HepG2 (cell line): ENCODE results near the gene NKAIN2. TPM values are rescaled to one million over a fixed set of nuclear protein-coding genes. Genes with fewer than 3 reads are reported as not detected.

Source experiments
- ATAC-seq: fragments of 200-7000 bp; cut with Tn5 transposase; 3 replicates; pipeline ENCODE4 v1.9.1; 2020; ENCODE audit warnings: mild to moderate bottlenecking, moderate library complexity
- BruUV-seq: library from RNA; stranded (reverse); fragments of 400-500 nt; replicated peaks from 2 replicates; lab custom pipeline; 2021; lab: Mats Ljungman, UMichigan
- CTCF ChIA-PET: fragments of 300-600 bp; formaldehyde crosslinking; extraction: SDS; loops from one replicate; lab custom pipeline; 2021; ENCODE audit warnings: low total read pairs, inconsistent platforms, low intra/inter-chr PET ratio; lab: Yijun Ruan, JAX
- POLR2A ChIA-PET: fragments of 350-600 bp; sonication (Branson Sonifier 250); formaldehyde crosslinking; loops from one replicate; lab custom pipeline; 2020; ENCODE audit warnings: antibody characterized with exemption, inconsistent platforms; lab: Yijun Ruan, JAX
- DNase-seq: peaks from one replicate; pipeline ENCODE4 v3.0.0-alpha.2; 2015; ENCODE audit warnings: low spot score
- FAIRE-seq: peaks from 3 replicates; lab custom pipeline; 2011; peaks lifted over from hg19 to GRCh38; lab: Jason Lieb, UNC
- H2AFZ ChIP-seq: one replicate; pipeline ENCODE4 v1.6.1; 2011; ENCODE audit warnings: low read length, inconsistent platforms
- H3K27ac ChIP-seq: fragments of 300-600 bp; 3 replicates; pipeline ENCODE4 v1.8.0; 2011; ENCODE audit warnings: mixed run types, mild to moderate bottlenecking, mixed read lengths, low read length, inconsistent platforms; ENCODE audit not compliant: insufficient read depth; ENCODE audit errors: extremely low read length
- H3K27me3 ChIP-seq, 2 experiments: fragments of 200-600 bp in 1 of 2; 2 replicates in 1 of 2; 3 replicates in 1 of 2; pipeline versions ENCODE4 v1.6.0 to v1.8.0; 2011; ENCODE audit warnings: low read length in 2 of 2, mild to moderate bottlenecking in 2 of 2, moderate library complexity in 2 of 2, inconsistent platforms in 1 of 2; ENCODE audit not compliant: insufficient read depth in 2 of 2, control insufficient read depth in 1 of 2
- H3K36me3 ChIP-seq, 2 experiments: fragments of 200-600 bp in 1 of 2; replicated peaks in 1 of 2; 2 replicates in 1 of 2; 3 replicates in 1 of 2; pipeline versions ENCODE4 v1.5.1 to v1.8.0; 2011; ENCODE audit warnings: low read length in 2 of 2, inconsistent platforms in 1 of 2; ENCODE audit not compliant: insufficient read depth in 2 of 2, control insufficient read depth in 1 of 2
- H3K4me1 ChIP-seq: 2 replicates; pipeline ENCODE4 v1.5.1; 2012; ENCODE audit warnings: low read length, inconsistent platforms; ENCODE audit not compliant: insufficient read depth
- H3K4me2 ChIP-seq: 2 replicates; pipeline ENCODE4 v1.6.0; 2011; ENCODE audit warnings: low read depth, low read length, inconsistent platforms
- H3K4me3 ChIP-seq, 3 experiments: fragments of 200-600 bp in 1 of 3; sonication (generic), shearing (Covaris generic) in 1 of 3; replicated peaks in 1 of 3; 2 replicates each; pipeline ENCODE4 v1.5.1; 2011 to 2016; ENCODE audit warnings: low read length in 3 of 3, inconsistent platforms in 2 of 3, low read depth in 2 of 3, mild to moderate bottlenecking in 2 of 3, control low read depth in 1 of 3, mixed read lengths in 1 of 3; ENCODE audit not compliant: insufficient read depth in 1 of 3
- H3K79me2 ChIP-seq: one replicate; pipeline ENCODE4 v1.6.1; 2011; ENCODE audit warnings: low read length, inconsistent platforms; ENCODE audit not compliant: insufficient read depth
- H3K9ac ChIP-seq: 2 replicates; pipeline ENCODE4 v1.6.0; 2011; ENCODE audit warnings: mild to moderate bottlenecking, low read depth, low read length, inconsistent platforms; ENCODE audit not compliant: insufficient read depth
- H3K9me3 ChIP-seq: 2 replicates; pipeline ENCODE4 v1.5.1; 2012; ENCODE audit warnings: mild to moderate bottlenecking, low read length
- H4K20me1 ChIP-seq: 2 replicates; pipeline ENCODE4 v1.6.0; 2011; ENCODE audit warnings: inconsistent platforms, mild to moderate bottlenecking, low read length, moderate library complexity; ENCODE audit not compliant: insufficient read depth
- ARID2 ChIP-seq: sonication (generic); formaldehyde crosslinking; IDR thresholded peaks from 2 replicates; pipeline ENCODE4 v1.8.1; 2022; ENCODE audit warnings: mild to moderate bottlenecking, missing genetic modification reagents, borderline replicate concordance
- ATF2 ChIP-seq: sonication (generic); formaldehyde crosslinking; IDR thresholded peaks from 2 replicates; pipeline ENCODE4 v1.4.0; 2020; ENCODE audit warnings: missing genetic modification reagents
- DNMT1 ChIP-seq: sonication (generic); formaldehyde crosslinking; IDR thresholded peaks from 2 replicates; pipeline ENCODE4 v1.5.1; 2020; ENCODE audit warnings: mild to moderate bottlenecking, missing genetic modification reagents
- RELA ChIP-seq: sonication (generic); formaldehyde crosslinking; IDR thresholded peaks from 2 replicates; pipeline ENCODE4 v1.4.0; 2020; ENCODE audit warnings: missing genetic modification reagents
- SPEN ChIP-seq: sonication (generic); formaldehyde crosslinking; IDR thresholded peaks from 2 replicates; pipeline ENCODE4 v1.5.1; 2020; ENCODE audit warnings: low read depth, mild to moderate bottlenecking, missing genetic modification reagents
- THAP8 ChIP-seq: sonication (generic); formaldehyde crosslinking; IDR thresholded peaks from 2 replicates; pipeline ENCODE4 v1.5.1; 2020; ENCODE audit warnings: missing genetic modification reagents, mild to moderate bottlenecking, borderline replicate concordance
- ZBTB3 ChIP-seq: sonication (generic); formaldehyde crosslinking; IDR thresholded peaks from 2 replicates; pipeline ENCODE4 v1.4.0; 2020; ENCODE audit warnings: low read depth, mild to moderate bottlenecking, moderate library complexity, missing genetic modification reagents, borderline replicate concordance
- ZNF329 ChIP-seq: sonication (generic); formaldehyde crosslinking; IDR thresholded peaks from 2 replicates; pipeline ENCODE4 v1.9.0; 2021; ENCODE audit warnings: low read depth, mild to moderate bottlenecking, missing genetic modification reagents
- ZNF431 ChIP-seq: sonication (generic); formaldehyde crosslinking; IDR thresholded peaks from 2 replicates; pipeline ENCODE4 v1.9.0; 2022; ENCODE audit warnings: missing genetic modification reagents, low read depth, mild to moderate bottlenecking, borderline replicate concordance
- ZNF615 ChIP-seq: sonication (generic); formaldehyde crosslinking; IDR thresholded peaks from 2 replicates; pipeline ENCODE4 v1.5.0; 2020; ENCODE audit warnings: mild to moderate bottlenecking, missing genetic modification reagents, borderline replicate concordance
- ZNF674 ChIP-seq: sonication (generic); formaldehyde crosslinking; IDR thresholded peaks from 2 replicates; pipeline ENCODE4 v1.5.0; 2020; ENCODE audit warnings: low read depth, mild to moderate bottlenecking, missing genetic modification reagents
- ZNF720 ChIP-seq: sonication (generic); formaldehyde crosslinking; IDR thresholded peaks from 2 replicates; pipeline ENCODE4 v1.4.0; 2020; ENCODE audit warnings: missing genetic modification reagents
- ZSCAN31 ChIP-seq: sonication (generic); formaldehyde crosslinking; IDR thresholded peaks from 2 replicates; pipeline ENCODE4 v1.5.0; 2020; ENCODE audit warnings: low read depth, mild to moderate bottlenecking, missing genetic modification reagents
- WGBS: methylation state at CpG from one replicate; pipeline ENCODE4 v1.1.6; 2017; ENCODE audit warnings: low lambda C conversion rate; 5-methylcytosine and 5-hydroxymethylcytosine counted together
- in situ Hi-C: cut with HindIII; loops from 2 replicates; pipeline ENCODE4 v1.10.0; 2017; ENCODE audit warnings: low pct_unique_long_range_greater_than_20kb; ENCODE audit not compliant: extremely low pct_ligation_motif_present
- intact Hi-C: fragments of 100-400 bp; cut with micrococcal nuclease; formaldehyde crosslinking; loops from one replicate; pipeline ENCODE4 v1.10.0; 2022; ENCODE audit not compliant: unreplicated experiment
- polyA plus RNA-seq, 8 experiments: library from polyadenylated mRNA; depleted of rRNA in 3 of 8; stranded (reverse) in 7 of 8; unstranded in 1 of 8; fragments of >200 nt; fragmentation: Illumina TruSeq in 4 of 8; extraction: Trizol in 4 of 8; gene quantifications; 2 replicates each; pipeline versions ENCODE4 v1.2.1 to v1.2.3, GENCODE V29; 2011 to 2016; ENCODE audit warnings: low read depth in 4 of 8, missing spikeins in 1 of 8, mixed read lengths in 1 of 8; ENCODE audit not compliant: insufficient read depth in 1 of 8
- total RNA-seq, 5 experiments: library from RNA; depleted of rRNA; stranded (reverse); fragments of >200 nt; fragmentation: Illumina TruSeq; extraction: Trizol; gene quantifications; 2 replicates each; pipeline ENCODE4 v1.2.3, GENCODE V29; 2016; ENCODE audit warnings: low read depth in 1 of 5

Gene NKAIN2
- total and polyA plus RNA-seq, 2 of the 13 experiments (the other 11 are each of a cell fraction or from before 2014, with no cell fraction given) = not detected

- TF ChIP-seq ZNF720 (CRISPR knock-in tag) (no peak), SPEN (no peak), ZBTB3 (CRISPR knock-in tag) (no peak), RELA (CRISPR knock-in tag) (no peak), ARID2 (no peak), ZNF431 (CRISPR knock-in tag) (no peak), ZSCAN31 (CRISPR knock-in tag) (no peak), THAP8 (CRISPR knock-in tag) (no peak), ATF2 (CRISPR knock-in tag) (no peak), ZNF329 (CRISPR knock-in tag) (no peak), ZNF615 (CRISPR knock-in tag) (no peak), ZNF674 (no peak), DNMT1 (CRISPR knock-in tag) (no peak)
- Histone ChIP-seq H3K4me1 (no peaks in the 10 kb centered on the region), H2AFZ (no peak overlapping the region), H3K9ac (no peak overlapping the region), H3K36me3 (no peaks in the 10 kb centered on the region), H4K20me1 (no peaks in the 10 kb centered on the region), H3K27ac (no peak overlapping the region), H3K79me2 (no peaks in the 10 kb centered on the region), H3K4me3 (no peak overlapping the region), H3K4me2 (no peak overlapping the region), H3K27me3 (no peaks in the 10 kb centered on the region), H3K9me3 (no peaks in the 10 kb centered on the region)
- no peak for ATAC-seq
- WGBS = 0% methylated on average over 1 of the region's 1 CpG
- ChIA-PET POLR2A (no interaction called here), CTCF (no interaction called here)
- no peak for DNase-seq
- BruUV-seq = no TSS peak
- FAIRE-seq = no peak
- in situ Hi-C loops = no loop called here
- intact Hi-C loops = no loop called here
Measured at GRCh38 chr6:123759472-123759871, 44.2 kb upstream of the NKAIN2 start.
